ENCODE measurements around the gene SLC8A1. TPM values are rescaled to one million over a fixed set of nuclear protein-coding genes. Genes with fewer than 3 reads are reported as not detected.

Gene SLC8A1
- total and polyA plus RNA-seq, 2 donors from 2014 or later: 12.9 to 33.9 TPM

DNA sequence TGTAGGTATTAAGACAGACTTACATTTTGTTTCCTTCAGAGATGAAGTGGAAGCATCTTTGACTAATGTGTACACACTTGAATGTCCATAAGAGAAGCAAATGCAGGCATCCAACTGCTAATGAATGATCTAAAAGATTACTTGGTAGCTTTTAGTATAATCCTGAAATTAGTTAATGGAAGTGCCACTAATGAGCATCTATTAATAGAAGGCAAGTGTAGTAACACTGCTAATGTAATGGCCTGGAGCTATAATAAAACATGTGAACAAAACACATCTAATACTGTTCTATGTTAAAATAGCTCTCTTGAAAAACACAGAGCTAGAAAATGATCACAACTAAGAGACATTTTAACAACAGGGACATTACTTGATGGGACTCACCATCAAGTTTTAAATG is 225.3 kb downstream of the SLC8A1 start:
- intact Hi-C loops (cut with DNase I): no loop called here
- no peaks in the 10 kb centered on the region for H3K4me1 ChIP-seq (ENCODE audit: control insufficient read depth in 2 of 3, insufficient read depth in 2 of 3, low read depth in 1 of 3, low read length in 3 of 3)
- TF ChIP-seq, protein P1, sequence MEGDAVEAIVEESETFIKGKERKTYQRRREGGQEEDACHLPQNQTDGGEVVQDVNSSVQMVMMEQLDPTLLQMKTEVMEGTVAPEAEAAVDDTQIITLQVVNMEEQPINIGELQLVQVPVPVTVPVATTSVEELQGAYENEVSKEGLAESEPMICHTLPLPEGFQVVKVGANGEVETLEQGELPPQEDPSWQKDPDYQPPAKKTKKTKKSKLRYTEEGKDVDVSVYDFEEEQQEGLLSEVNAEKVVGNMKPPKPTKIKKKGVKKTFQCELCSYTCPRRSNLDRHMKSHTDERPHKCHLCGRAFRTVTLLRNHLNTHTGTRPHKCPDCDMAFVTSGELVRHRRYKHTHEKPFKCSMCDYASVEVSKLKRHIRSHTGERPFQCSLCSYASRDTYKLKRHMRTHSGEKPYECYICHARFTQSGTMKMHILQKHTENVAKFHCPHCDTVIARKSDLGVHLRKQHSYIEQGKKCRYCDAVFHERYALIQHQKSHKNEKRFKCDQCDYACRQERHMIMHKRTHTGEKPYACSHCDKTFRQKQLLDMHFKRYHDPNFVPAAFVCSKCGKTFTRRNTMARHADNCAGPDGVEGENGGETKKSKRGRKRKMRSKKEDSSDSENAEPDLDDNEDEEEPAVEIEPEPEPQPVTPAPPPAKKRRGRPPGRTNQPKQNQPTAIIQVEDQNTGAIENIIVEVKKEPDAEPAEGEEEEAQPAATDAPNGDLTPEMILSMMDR (IDR thresholded peaks at IDR 0.05; ENCODE audit: borderline replicate concordance, extremely low read depth, insufficient read depth): no peak
- FAIRE-seq: no peak
- H3K9ac ChIP-seq (ENCODE audit: low read length in 3 of 3): no peak overlapping the region
- no peaks in the 10 kb centered on the region for H3K9me3 ChIP-seq (ENCODE audit: control insufficient read depth in 2 of 3, insufficient read depth in 1 of 3, low read length in 3 of 3)
- H3K27me3 ChIP-seq (ENCODE audit: control insufficient read depth, insufficient read depth, low read length): no peaks in the 10 kb centered on the region
- no peaks in the 10 kb centered on the region for H3K36me3 ChIP-seq (ENCODE audit: control insufficient read depth in 2 of 3, insufficient read depth in 3 of 3, low read length in 3 of 3)
- DNase-seq: no peak
- no peak overlapping the region for H3K4me3 ChIP-seq (ENCODE audit: low read length in 3 of 3)
- no peak overlapping the region for H3K27ac ChIP-seq (ENCODE audit: low read depth in 2 of 2, low read length in 2 of 2)

GRCh38 chr2:40225670-40226210 is 226.2 kb downstream of the SLC8A1 start:
- Histone ChIP-seq H3K4me3 (ENCODE audit: low read length in 3 of 3) (no peak overlapping the region), H3K27me3 (ENCODE audit: control insufficient read depth, insufficient read depth, low read length) (no peaks in the 10 kb centered on the region), H3K27ac (ENCODE audit: low read depth in 2 of 2, low read length in 2 of 2) (no peak overlapping the region), H3K9ac (ENCODE audit: low read length in 3 of 3) (no peak overlapping the region), H3K4me1 (ENCODE audit: control insufficient read depth in 2 of 3, insufficient read depth in 2 of 3, low read depth in 1 of 3, low read length in 3 of 3) (no peaks in the 10 kb centered on the region), H3K9me3 (ENCODE audit: control insufficient read depth in 2 of 3, insufficient read depth in 1 of 3, low read length in 3 of 3) (no peaks in the 10 kb centered on the region), H3K36me3 (ENCODE audit: control insufficient read depth in 2 of 3, insufficient read depth in 3 of 3, low read length in 3 of 3) (no peaks in the 10 kb centered on the region)
- FAIRE-seq: no peak
- intact Hi-C loops (cut with DNase I): no loop called here
- TF ChIP-seq, protein P1 (IDR thresholded peaks at IDR 0.05; ENCODE audit: borderline replicate concordance, extremely low read depth, insufficient read depth): no peak
- DNase-seq: no peak

DNA sequence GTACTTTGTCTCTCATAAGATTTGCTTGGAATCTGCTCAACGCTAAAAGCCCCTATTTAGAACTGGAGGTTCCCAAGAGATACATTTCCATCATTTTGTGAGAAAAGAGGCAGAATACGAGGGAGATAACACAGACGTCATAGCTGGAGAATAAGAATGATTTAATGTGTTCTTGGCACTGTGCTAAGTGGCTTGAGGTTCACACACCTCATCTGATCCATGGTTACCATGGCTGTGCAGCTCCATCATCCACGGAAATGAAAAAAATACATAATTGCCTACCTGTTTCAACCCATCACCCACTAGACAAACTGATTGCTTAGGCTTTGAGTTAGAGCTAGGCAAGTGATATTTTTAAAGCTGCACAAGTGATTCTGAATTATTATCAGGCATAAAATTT is 227.6 kb downstream of the SLC8A1 start:
- H3K27me3 ChIP-seq (ENCODE audit: control insufficient read depth, insufficient read depth, low read length): no peaks in the 10 kb centered on the region
- TF ChIP-seq, protein P1 (IDR thresholded peaks at IDR 0.05; ENCODE audit: borderline replicate concordance, extremely low read depth, insufficient read depth): no peak

More for the DNA sequence above, 227.6 kb downstream of the SLC8A1 start:
- H3K27ac ChIP-seq (ENCODE audit: low read depth in 2 of 2, low read length in 2 of 2): no peak overlapping the region
- H3K4me1 ChIP-seq (ENCODE audit: control insufficient read depth in 2 of 3, insufficient read depth in 2 of 3, low read depth in 1 of 3, low read length in 3 of 3): no peaks in the 10 kb centered on the region
- no peak for DNase-seq
- no peaks in the 10 kb centered on the region for H3K9me3 ChIP-seq (ENCODE audit: control insufficient read depth in 2 of 3, insufficient read depth in 1 of 3, low read length in 3 of 3)
- no peak overlapping the region for H3K9ac ChIP-seq (ENCODE audit: low read length in 3 of 3)
- no peaks in the 10 kb centered on the region for H3K36me3 ChIP-seq (ENCODE audit: control insufficient read depth in 2 of 3, insufficient read depth in 3 of 3, low read length in 3 of 3)
- FAIRE-seq: no peak
- intact Hi-C loops (cut with DNase I): no loop called here
- H3K4me3 ChIP-seq (ENCODE audit: low read length in 3 of 3): no peak overlapping the region

Measured in kidney (tissue), 14 donors.